HG03135 (cell line): Measurements from ENCODE around the gene MSTO1.
"Not testable (repeated sequence)": the region's sequence is repeated elsewhere in the genome, so short reads cannot be mapped to it uniquely, and the experiment has no call there.

Source experiments
- ATAC-seq: cut with Tn5 transposase; IDR thresholded peaks from one replicate; pipeline ENCODE4 v1.9.1; 2021; ENCODE audit warnings: mild to moderate bottlenecking, moderate library complexity; ENCODE audit not compliant: unreplicated experiment

Gene MSTO1

GRCh38 chr1:155609515-155610256 is at the start of gene MSTO1:
Gene MSTO1 (plus strand): TSS chr1:155610218. CDS start chr1:155610249, 31 bp downstream.
- peak; percentile 90 for ATAC-seq

- ATAC-seq, result peak; percentile 35
Observed at GRCh38 chr1:155561779-155562580, 48.0 kb upstream of the MSTO1 start.

GRCh38 chr1:155562581-155563376 is 47.2 kb upstream of the MSTO1 start, which contains the start of gene ASH1L:
Gene ASH1L (minus strand): TSS chr1:155562803. CDS start chr1:155521519, 41,284 bp downstream.
- ATAC-seq, result peak; percentile 75

- ATAC-seq, result peak; percentile 12
Observed at GRCh38 chr1:155563377-155564022, 46.5 kb upstream of the MSTO1 start.

GRCh38 chr1:155569988-155570592 is 39.9 kb upstream of the MSTO1 start:
- no peak for ATAC-seq

- ATAC-seq, result no peak
Observed at GRCh38 chr1:155570593-155570990, 39.4 kb upstream of the MSTO1 start.

GRCh38 chr1:155574077-155574476 is 35.9 kb upstream of the MSTO1 start:
- no peak for ATAC-seq

GRCh38 chr1:155575608-155576007 is 34.4 kb upstream of the MSTO1 start:
- ATAC-seq, result not testable (repeated sequence)

- not testable (repeated sequence) for ATAC-seq
Observed at GRCh38 chr1:155583846-155584245, 26.2 kb upstream of the MSTO1 start.

- not testable (repeated sequence) for ATAC-seq
Observed at GRCh38 chr1:155589282-155589681, 20.7 kb upstream of the MSTO1 start.

- not testable (repeated sequence) for ATAC-seq
Observed at GRCh38 chr1:155590516-155591247, 19.3 kb upstream of the MSTO1 start.

GRCh38 chr1:155591770-155592169 is 18.2 kb upstream of the MSTO1 start:
- ATAC-seq, result no peak

- not testable (repeated sequence) for ATAC-seq
Observed at GRCh38 chr1:155595877-155596474, 14.0 kb upstream of the MSTO1 start.

GRCh38 chr1:155596864-155597263 is 13.2 kb upstream of the MSTO1 start:
- no peak for ATAC-seq

GRCh38 chr1:155598842-155599331 is 11.1 kb upstream of the MSTO1 start:
- no peak for ATAC-seq

GRCh38 chr1:155599828-155600572 is 10.0 kb upstream of the MSTO1 start:
- not testable (repeated sequence) for ATAC-seq

- no peak for ATAC-seq
Observed at GRCh38 chr1:155607708-155608107, 2.3 kb upstream of the MSTO1 start.

GRCh38 chr1:155608888-155609225 is 1.2 kb upstream of the MSTO1 start:
- ATAC-seq, result no peak
